Measurements from ENCODE around the gene HIF3A.

DNA sequence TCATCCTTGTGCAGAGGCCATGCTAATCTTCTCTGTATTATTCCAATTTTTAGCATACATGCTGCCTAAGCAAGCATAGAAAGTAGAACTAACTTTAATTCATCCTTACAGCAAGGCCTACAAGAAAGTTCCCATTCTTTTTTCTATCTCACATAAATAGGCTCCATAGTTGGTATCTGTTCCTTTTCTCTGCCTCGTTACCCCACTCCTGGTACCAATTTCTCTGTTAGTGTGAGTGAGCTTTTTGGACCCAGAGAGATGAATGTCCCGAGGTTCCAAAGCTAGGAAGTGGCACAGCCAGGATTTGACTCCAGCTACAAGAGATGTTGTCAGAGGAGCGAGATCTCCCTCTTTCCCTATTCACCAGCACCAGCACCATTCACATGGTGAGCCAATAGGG is 9.7 kb downstream of the HIF3A start:
- TF ChIP-seq POLR2A (IDR thresholded peaks at IDR 0.05; ENCODE audit: low read depth, low read length) (no peak), MAZ (IDR thresholded peaks at IDR 0.05; ENCODE audit: borderline replicate concordance, low read depth, low read length) (no peak), RFX5 (IDR thresholded peaks at IDR 0.05; ENCODE audit: low read depth, low read length) (no peak)
- TF ChIP-seq, protein P1, sequence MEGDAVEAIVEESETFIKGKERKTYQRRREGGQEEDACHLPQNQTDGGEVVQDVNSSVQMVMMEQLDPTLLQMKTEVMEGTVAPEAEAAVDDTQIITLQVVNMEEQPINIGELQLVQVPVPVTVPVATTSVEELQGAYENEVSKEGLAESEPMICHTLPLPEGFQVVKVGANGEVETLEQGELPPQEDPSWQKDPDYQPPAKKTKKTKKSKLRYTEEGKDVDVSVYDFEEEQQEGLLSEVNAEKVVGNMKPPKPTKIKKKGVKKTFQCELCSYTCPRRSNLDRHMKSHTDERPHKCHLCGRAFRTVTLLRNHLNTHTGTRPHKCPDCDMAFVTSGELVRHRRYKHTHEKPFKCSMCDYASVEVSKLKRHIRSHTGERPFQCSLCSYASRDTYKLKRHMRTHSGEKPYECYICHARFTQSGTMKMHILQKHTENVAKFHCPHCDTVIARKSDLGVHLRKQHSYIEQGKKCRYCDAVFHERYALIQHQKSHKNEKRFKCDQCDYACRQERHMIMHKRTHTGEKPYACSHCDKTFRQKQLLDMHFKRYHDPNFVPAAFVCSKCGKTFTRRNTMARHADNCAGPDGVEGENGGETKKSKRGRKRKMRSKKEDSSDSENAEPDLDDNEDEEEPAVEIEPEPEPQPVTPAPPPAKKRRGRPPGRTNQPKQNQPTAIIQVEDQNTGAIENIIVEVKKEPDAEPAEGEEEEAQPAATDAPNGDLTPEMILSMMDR (conservative IDR thresholded peaks at IDR 0.05; ENCODE audit: low read depth, low read length) = no peak
